H7 (cell line): ENCODE data around the gene CALB2. TPM values are rescaled to one million over a fixed set of nuclear protein-coding genes. Genes with fewer than 3 reads are reported as not detected.
"Not testable (repeated sequence)": the region's sequence is repeated elsewhere in the genome, so short reads cannot be mapped to it uniquely, and the experiment has no call there.

Source experiments
- DNase-seq: peaks from one replicate; pipeline ENCODE4 v3.0.0; 2012
- H3K27me3 ChIP-seq: 2 replicates; pipeline ENCODE4 v1.6.0; 2011; ENCODE audit warnings: mild to moderate bottlenecking, low read length; ENCODE audit not compliant: control insufficient read depth, insufficient read depth
- H3K36me3 ChIP-seq: replicated peaks from 2 replicates; pipeline ENCODE4 v1.5.1; 2011; ENCODE audit warnings: low read length; ENCODE audit not compliant: control insufficient read depth, insufficient read depth
- H3K4me3 ChIP-seq: 2 replicates; pipeline ENCODE4 v1.5.1; 2011; ENCODE audit warnings: low read depth, mild to moderate bottlenecking, control low read depth, low read length, moderate library complexity; ENCODE audit not compliant: insufficient read depth
- total RNA-seq: library from RNA; depleted of rRNA; stranded (reverse); fragments of >200 nt; shearing (Covaris generic); gene quantifications from 2 replicates; pipeline ENCODE4 v1.2.3, GENCODE V29; 2014

The CALB2 gene
- total RNA-seq, 1 experiment from 2014 or later = 1.0 TPM

GRCh38 chr16:71344315-71344905 is 14.1 kb upstream of the CALB2 start:
- no peaks in the 10 kb centered on the region for H3K27me3 ChIP-seq
- no peaks in the 10 kb centered on the region for H3K36me3 ChIP-seq
- peak; percentile 38 for DNase-seq
- no peak overlapping the region for H3K4me3 ChIP-seq

GRCh38 chr16:71345031-71345430 is 13.5 kb upstream of the CALB2 start:
- peak; percentile 52 for DNase-seq
- no peaks in the 10 kb centered on the region for H3K27me3 ChIP-seq
- H3K4me3 ChIP-seq = no peak overlapping the region
- no peaks in the 10 kb centered on the region for H3K36me3 ChIP-seq

GRCh38 chr16:71347146-71347545 is 11.4 kb upstream of the CALB2 start:
- DNase-seq = peak; percentile 18
- Histone ChIP-seq H3K27me3 (no peaks in the 10 kb centered on the region), H3K4me3 (no peak overlapping the region), H3K36me3 (no peaks in the 10 kb centered on the region)

GRCh38 chr16:71348262-71349085 is 10.0 kb upstream of the CALB2 start:
- H3K36me3 ChIP-seq = no peaks in the 10 kb centered on the region
- H3K27me3 ChIP-seq = no peaks in the 10 kb centered on the region
- no peak overlapping the region for H3K4me3 ChIP-seq
- DNase-seq = peak; percentile 59

- no peaks in the 10 kb centered on the region for H3K27me3 ChIP-seq
- no peak overlapping the region for H3K4me3 ChIP-seq
Observed at GRCh38 chr16:71350821-71351557, 7.5 kb upstream of the CALB2 start.

GRCh38 chr16:71351558-71351901 is 7.0 kb upstream of the CALB2 start:
- no peak overlapping the region for H3K4me3 ChIP-seq
- no peak for DNase-seq
- H3K27me3 ChIP-seq = no peaks in the 10 kb centered on the region
- no peaks in the 10 kb centered on the region for H3K36me3 ChIP-seq

More at GRCh38 chr16:71350821-71351557, 7.5 kb upstream of the CALB2 start:
- no peaks in the 10 kb centered on the region for H3K36me3 ChIP-seq
- DNase-seq = no peak

- Histone ChIP-seq H3K36me3 (no peaks in the 10 kb centered on the region), H3K4me3 (no peak overlapping the region), H3K27me3 (peaks cover under 1% of the 10 kb centered on the region; the same call in 1 of the 2 replicates)
- no peak for DNase-seq
Observed at GRCh38 chr16:71352466-71352865, 6.1 kb upstream of the CALB2 start.

GRCh38 chr16:71352963-71353460 is 5.5 kb upstream of the CALB2 start:
- no peaks in the 10 kb centered on the region for H3K36me3 ChIP-seq
- H3K27me3 ChIP-seq = peaks cover 6% of the 10 kb centered on the region
- H3K4me3 ChIP-seq = no peak overlapping the region
- no peak for DNase-seq

- Histone ChIP-seq H3K27me3 (peaks cover 10% of the 10 kb centered on the region), H3K4me3 (no peak overlapping the region), H3K36me3 (no peaks in the 10 kb centered on the region)
- no peak for DNase-seq
Observed at GRCh38 chr16:71353736-71354135, 4.8 kb upstream of the CALB2 start.

- no peak for DNase-seq
- no peak overlapping the region for H3K4me3 ChIP-seq
- no peaks in the 10 kb centered on the region for H3K36me3 ChIP-seq
- H3K27me3 ChIP-seq = peaks cover 14% of the 10 kb centered on the region
Observed at GRCh38 chr16:71354156-71354555, 4.4 kb upstream of the CALB2 start.

GRCh38 chr16:71356051-71356740 is 2.3 kb upstream of the CALB2 start:
- H3K4me3 ChIP-seq = no peak overlapping the region
- DNase-seq = no peak
- peaks cover 19% of the 10 kb centered on the region for H3K27me3 ChIP-seq
- no peaks in the 10 kb centered on the region for H3K36me3 ChIP-seq

GRCh38 chr16:71356936-71357335 is 1.6 kb upstream of the CALB2 start:
- H3K4me3 ChIP-seq, DNase-seq, H3K36me3 ChIP-seq: not testable (repeated sequence)
- H3K27me3 ChIP-seq = peaks cover 19% of the 10 kb centered on the region

- DNase-seq = peak; percentile 64
Observed at GRCh38 chr16:71357681-71358080, 842 bp upstream of the CALB2 start.

GRCh38 chr16:71359431-71359830 is 908 bp downstream of the CALB2 start:
- H3K36me3 ChIP-seq = no peaks in the 10 kb centered on the region
- no peak for DNase-seq
- H3K27me3 ChIP-seq = peaks cover 19% of the 10 kb centered on the region
- no peak overlapping the region for H3K4me3 ChIP-seq

More at GRCh38 chr16:71357681-71358080, 842 bp upstream of the CALB2 start:
- Histone ChIP-seq H3K27me3 (peaks cover 19% of the 10 kb centered on the region), H3K36me3 (no peaks in the 10 kb centered on the region), H3K4me3 (no peak overlapping the region)
